SU-DHL-6 (cell line): ENCODE measurements around the gene PLXNA2.

Experiments
- H2AFZ ChIP-seq: fragments of 200-600 bp; sonication (generic); 2 replicates; pipeline ENCODE4 v1.6.1; 2014; ENCODE audit warnings: low read depth, mild to moderate bottlenecking, moderate library complexity, mixed read lengths, antibody characterized with exemption, low read length; ENCODE audit not compliant: severe bottlenecking
- H3F3A ChIP-seq: fragments of 200-600 bp; shearing (Covaris generic); 2 replicates; pipeline ENCODE4 v1.6.0; 2016; ENCODE audit warnings: antibody characterized with exemption, mild to moderate bottlenecking; ENCODE audit not compliant: insufficient read depth
- H3K27ac ChIP-seq: fragments of 200-600 bp; sonication (generic); 2 replicates; pipeline ENCODE4 v1.5.1; 2016; ENCODE audit warnings: low read depth, mild to moderate bottlenecking, low read length, moderate library complexity, mixed read lengths
- H3K27me3 ChIP-seq: fragments of 200-600 bp; sonication (generic), shearing (Covaris generic); 2 replicates; pipeline ENCODE4 v1.6.0; 2014; ENCODE audit warnings: mild to moderate bottlenecking, low read length
- H3K36me3 ChIP-seq: fragments of 200-600 bp; sonication (generic); 2 replicates; pipeline ENCODE4 v1.6.1; 2014; ENCODE audit warnings: mild to moderate bottlenecking, low read length, mixed read lengths
- H3K4me2 ChIP-seq: fragments of 300-600, 200-600 bp; shearing (Covaris generic), sonication (generic); 2 replicates; pipeline ENCODE4 v1.6.0; 2014; ENCODE audit warnings: low read length, low read depth, mild to moderate bottlenecking; ENCODE audit not compliant: poor library complexity, severe bottlenecking
- H3K4me3 ChIP-seq: fragments of 200-600 bp; sonication (generic); 2 replicates; pipeline ENCODE4 v1.5.1; 2014; ENCODE audit warnings: antibody characterized with exemption, low read length, mild to moderate bottlenecking, mixed read lengths; ENCODE audit not compliant: insufficient read depth, poor library complexity, severe bottlenecking
- H3K79me2 ChIP-seq: fragments of 200-600 bp; sonication (generic); 2 replicates; pipeline ENCODE4 v1.6.1; 2014; ENCODE audit warnings: mild to moderate bottlenecking, low read length, moderate library complexity; ENCODE audit not compliant: insufficient read depth
- H3K9ac ChIP-seq: fragments of 200-600 bp; sonication (generic); 2 replicates; pipeline ENCODE4 v1.7.0; 2014; ENCODE audit warnings: mild to moderate bottlenecking, low read length
- H3K9me2 ChIP-seq: fragments of 200-600 bp; sonication (generic); replicated peaks from 2 replicates; pipeline ENCODE4 v1.6.1; 2014; ENCODE audit warnings: low read length; ENCODE audit not compliant: insufficient read depth
- H3K9me3 ChIP-seq: fragments of 200-600 bp; sonication (generic); 2 replicates; pipeline ENCODE4 v1.6.1; 2014; ENCODE audit warnings: low read length, mixed read lengths; ENCODE audit not compliant: insufficient read depth
- H4K20me1 ChIP-seq: fragments of 200-600 bp; sonication (generic); 2 replicates; pipeline ENCODE4 v1.6.1; 2014; ENCODE audit warnings: low read depth, mild to moderate bottlenecking, antibody characterized with exemption, low read length, moderate library complexity, mixed read lengths
- CTCF ChIP-seq: fragments of 200-600 bp; sonication (generic); IDR thresholded peaks from one replicate; pipeline ENCODE4 v1.5.1; 2017; ENCODE audit warnings: antibody characterized with exemption, mild to moderate bottlenecking, low read length, moderate library complexity; ENCODE audit not compliant: insufficient read depth, poor library complexity, severe bottlenecking
- EZH2phosphoT487 ChIP-seq: fragments of 200-600 bp; sonication (generic), shearing (Covaris generic); conservative IDR thresholded peaks from 2 replicates; pipeline ENCODE4 v1.6.1; 2018; ENCODE audit warnings: mild to moderate bottlenecking, antibody characterized with exemption, low read length, moderate library complexity, mixed read lengths

PLXNA2 gene

GRCh38 chr1:208149213-208149612 is 95.0 kb downstream of the PLXNA2 start:
- Histone ChIP-seq H3K79me2 (no peaks in the 10 kb centered on the region), H2AFZ (no peak overlapping the region), H3K9me2 (no peaks in the 10 kb centered on the region), H3K9ac (no peak overlapping the region), H3K4me2 (no peak overlapping the region), H3K9me3 (no peaks in the 10 kb centered on the region), H4K20me1 (no peaks in the 10 kb centered on the region), H3K4me3 (no peak overlapping the region), H3K27ac (no peak overlapping the region), H3K36me3 (no peaks in the 10 kb centered on the region), H3K27me3 (no peaks in the 10 kb centered on the region), H3F3A (no peaks in the 10 kb centered on the region)
- TF ChIP-seq EZH2phosphoT487 (no peak), CTCF (no peak)

- Histone ChIP-seq H3K9me3 (no peaks in the 10 kb centered on the region), H2AFZ (no peak overlapping the region), H3F3A (no peaks in the 10 kb centered on the region), H4K20me1 (no peaks in the 10 kb centered on the region), H3K9me2 (no peaks in the 10 kb centered on the region), H3K27me3 (no peaks in the 10 kb centered on the region), H3K9ac (no peak overlapping the region), H3K79me2 (no peaks in the 10 kb centered on the region), H3K4me2 (no peak overlapping the region), H3K27ac (no peak overlapping the region), H3K4me3 (no peak overlapping the region), H3K36me3 (no peaks in the 10 kb centered on the region)
- TF ChIP-seq EZH2phosphoT487 (no peak), CTCF (no peak)
These were observed 95.8 kb downstream of the PLXNA2 start for GRCh38 chr1:208148380-208148779.

GRCh38 chr1:208146650-208147049 is 97.5 kb downstream of the PLXNA2 start:
- Histone ChIP-seq H4K20me1 (no peaks in the 10 kb centered on the region), H3K9me2 (no peaks in the 10 kb centered on the region), H3F3A (no peaks in the 10 kb centered on the region), H3K4me3 (no peak overlapping the region), H3K27ac (no peak overlapping the region), H3K36me3 (no peaks in the 10 kb centered on the region), H3K79me2 (no peaks in the 10 kb centered on the region), H2AFZ (no peak overlapping the region), H3K9me3 (no peaks in the 10 kb centered on the region), H3K4me2 (no peak overlapping the region), H3K27me3 (no peaks in the 10 kb centered on the region), H3K9ac (no peak overlapping the region)
- TF ChIP-seq CTCF, result no peak
- TF ChIP-seq EZH2phosphoT487, result no peak
